Mesangial cell (primary cell): Measurements from ENCODE around the gene GAL. TPM values are rescaled to one million over a fixed set of nuclear protein-coding genes. Genes with fewer than 3 reads are reported as not detected.

Source experiments
- total RNA-seq: library from RNA; depleted of rRNA; stranded (reverse); fragments of >200 nt; gene quantifications from 2 replicates; pipeline ENCODE4 v1.2.3, GENCODE V29; 2015

Gene GAL
- total RNA-seq = 2.2 and 25.4 TPM in 2 replicates

GRCh38 chr11:68684385-68685356 is at the start of gene GAL:
Gene GAL (plus strand): TSS chr11:68684544. CDS start chr11:68684924, 380 bp downstream.

Other genes with a start within 250 kb of the GAL start
- 44.6 and 62.2 TPM in 2 replicates for gene PPP6R3, start 223.8 kb upstream of the GAL start, total RNA-seq
- gene TESMIN, start 67.0 kb downstream of the GAL start, total RNA-seq = 5.1 and 8.3 TPM in 2 replicates
- 1.3 and 11.9 TPM in 2 replicates for gene CPT1A, start 157.4 kb downstream of the GAL start, total RNA-seq
- gene MRPL21, start 219.3 kb downstream of the GAL start, total RNA-seq = 53.2 and 75.9 TPM in 2 replicates
- gene IGHMBP2, start 219.3 kb downstream of the GAL start, total RNA-seq = 10.3 and 12.2 TPM in 2 replicates